ENCODE data around the gene RTKN. TPM values are rescaled to one million over a fixed set of nuclear protein-coding genes. Genes with fewer than 3 reads are reported as not detected.

RTKN gene
- total and polyA plus RNA-seq, 2 of the 13 experiments (the other 11 are each of a cell fraction or from before 2014, with no cell fraction given) = 159 to 166 TPM

DNA sequence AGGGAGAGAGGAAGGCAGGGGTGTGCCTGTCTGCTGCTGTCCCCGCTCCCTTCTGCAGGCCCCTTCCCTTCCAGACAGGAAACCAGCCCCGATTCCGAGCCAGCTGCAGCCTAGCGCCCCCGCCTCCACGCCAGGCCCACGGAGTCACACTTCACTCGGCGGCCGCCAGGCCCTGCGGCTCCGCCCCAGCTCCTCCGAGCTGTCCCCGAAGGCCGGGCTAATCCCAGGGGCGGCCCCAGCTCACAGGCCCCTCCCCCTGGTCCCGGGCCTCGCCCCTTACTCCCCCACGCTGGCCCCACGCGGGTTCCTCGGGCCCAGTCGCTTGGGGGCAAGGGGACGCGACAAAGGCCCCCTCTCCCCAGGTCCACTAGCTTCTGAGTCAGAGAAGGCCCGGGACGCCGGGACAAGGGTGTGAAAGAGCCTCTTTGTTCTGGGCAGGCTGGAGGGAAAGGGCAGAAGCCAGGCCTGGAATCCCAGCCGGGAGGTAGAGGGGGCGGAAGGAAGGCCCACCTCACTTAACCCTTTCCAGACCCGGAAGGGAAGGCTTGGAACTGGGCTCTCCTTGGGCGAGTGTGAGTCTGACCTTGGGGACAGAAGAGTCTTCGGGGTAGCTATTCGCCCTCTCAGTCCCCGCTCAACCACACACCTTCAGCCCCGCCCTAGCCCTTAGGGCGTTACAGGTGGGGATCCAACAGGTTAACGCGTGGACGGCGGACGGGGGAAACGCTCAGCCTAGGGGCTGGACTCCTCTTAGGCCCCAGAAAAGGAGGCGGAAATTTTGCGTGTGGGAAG lies 1.2 kb downstream of the RTKN start (continued):
- TF ChIP-seq ZFYVE20 (CRISPR knock-in tag; IDR thresholded peaks at IDR 0.05; ENCODE audit: borderline replicate concordance, low read depth) (0 out of 2 replicates have a peak, but pooled peaks have one; percentile 1), NAIF1 (CRISPR knock-in tag; IDR thresholded peaks at IDR 0.05; ENCODE audit: borderline replicate concordance) (peak; percentile 73; the same call in 1 of the 2 replicates), SP2 (CRISPR knock-in tag; IDR thresholded peaks at IDR 0.05) (no peak), PHF21A (CRISPR knock-in tag; IDR thresholded peaks at IDR 0.05) (peak; percentile 95), YEATS4 (CRISPR knock-in tag; IDR thresholded peaks at IDR 0.05; ENCODE audit: borderline replicate concordance) (peak; percentile 89), HMG20B (CRISPR knock-in tag; conservative IDR thresholded peaks at IDR 0.05) (no peak; the same call in 1 of the 2 replicates), ZFP37 (CRISPR knock-in tag; IDR thresholded peaks at IDR 0.05; ENCODE audit: borderline replicate concordance) (0 out of 2 replicates have a peak, but pooled peaks have one; percentile 82), MAFK (conservative IDR thresholded peaks at IDR 0.05 in 1 of 2, IDR thresholded peaks at IDR 0.05 in 1 of 2; ENCODE audit: low read length in 2 of 2) (no peak), ARHGAP35 (CRISPR knock-in tag; IDR thresholded peaks at IDR 0.05; ENCODE audit: borderline replicate concordance) (peak; percentile 77; the same call in 1 of the 2 replicates), NFIC (IDR thresholded peaks at IDR 0.05; ENCODE audit: low read length) (no peak; the same call in 1 of the 2 replicates), ZNF468 (CRISPR knock-in tag; IDR thresholded peaks at IDR 0.05) (no peak), ESRRA (CRISPR knock-in tag; IDR thresholded peaks at IDR 0.05; ENCODE audit: low read depth) (peak; percentile 96), ZNF678 (CRISPR knock-in tag; IDR thresholded peaks at IDR 0.05) (peak; percentile 98)
- TF ChIP-seq, protein P1, sequence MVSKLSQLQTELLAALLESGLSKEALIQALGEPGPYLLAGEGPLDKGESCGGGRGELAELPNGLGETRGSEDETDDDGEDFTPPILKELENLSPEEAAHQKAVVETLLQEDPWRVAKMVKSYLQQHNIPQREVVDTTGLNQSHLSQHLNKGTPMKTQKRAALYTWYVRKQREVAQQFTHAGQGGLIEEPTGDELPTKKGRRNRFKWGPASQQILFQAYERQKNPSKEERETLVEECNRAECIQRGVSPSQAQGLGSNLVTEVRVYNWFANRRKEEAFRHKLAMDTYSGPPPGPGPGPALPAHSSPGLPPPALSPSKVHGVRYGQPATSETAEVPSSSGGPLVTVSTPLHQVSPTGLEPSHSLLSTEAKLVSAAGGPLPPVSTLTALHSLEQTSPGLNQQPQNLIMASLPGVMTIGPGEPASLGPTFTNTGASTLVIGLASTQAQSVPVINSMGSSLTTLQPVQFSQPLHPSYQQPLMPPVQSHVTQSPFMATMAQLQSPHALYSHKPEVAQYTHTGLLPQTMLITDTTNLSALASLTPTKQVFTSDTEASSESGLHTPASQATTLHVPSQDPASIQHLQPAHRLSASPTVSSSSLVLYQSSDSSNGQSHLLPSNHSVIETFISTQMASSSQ (IDR thresholded peaks at IDR 0.05; ENCODE audit: low read depth) = 0 out of 2 replicates have a peak, but pooled peaks have one; percentile 24
- TF ChIP-seq, protein P1 (CRISPR knock-in tag; IDR thresholded peaks at IDR 0.05; ENCODE audit: borderline replicate concordance) = peak; percentile 82; the same call in 1 of the 2 replicates
- TF ChIP-seq, protein P2, sequence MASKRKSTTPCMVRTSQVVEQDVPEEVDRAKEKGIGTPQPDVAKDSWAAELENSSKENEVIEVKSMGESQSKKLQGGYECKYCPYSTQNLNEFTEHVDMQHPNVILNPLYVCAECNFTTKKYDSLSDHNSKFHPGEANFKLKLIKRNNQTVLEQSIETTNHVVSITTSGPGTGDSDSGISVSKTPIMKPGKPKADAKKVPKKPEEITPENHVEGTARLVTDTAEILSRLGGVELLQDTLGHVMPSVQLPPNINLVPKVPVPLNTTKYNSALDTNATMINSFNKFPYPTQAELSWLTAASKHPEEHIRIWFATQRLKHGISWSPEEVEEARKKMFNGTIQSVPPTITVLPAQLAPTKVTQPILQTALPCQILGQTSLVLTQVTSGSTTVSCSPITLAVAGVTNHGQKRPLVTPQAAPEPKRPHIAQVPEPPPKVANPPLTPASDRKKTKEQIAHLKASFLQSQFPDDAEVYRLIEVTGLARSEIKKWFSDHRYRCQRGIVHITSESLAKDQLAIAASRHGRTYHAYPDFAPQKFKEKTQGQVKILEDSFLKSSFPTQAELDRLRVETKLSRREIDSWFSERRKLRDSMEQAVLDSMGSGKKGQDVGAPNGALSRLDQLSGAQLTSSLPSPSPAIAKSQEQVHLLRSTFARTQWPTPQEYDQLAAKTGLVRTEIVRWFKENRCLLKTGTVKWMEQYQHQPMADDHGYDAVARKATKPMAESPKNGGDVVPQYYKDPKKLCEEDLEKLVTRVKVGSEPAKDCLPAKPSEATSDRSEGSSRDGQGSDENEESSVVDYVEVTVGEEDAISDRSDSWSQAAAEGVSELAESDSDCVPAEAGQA (IDR thresholded peaks at IDR 0.05; ENCODE audit: low read depth) = no peak
- TF ChIP-seq, protein P2 (CRISPR knock-in tag; IDR thresholded peaks at IDR 0.05; ENCODE audit: borderline replicate concordance) = no peak; the same call in 1 of the 2 replicates
